Endothelial cell of umbilical vein (primary cell): Measurements from ENCODE around the gene RASAL2. TPM values are rescaled to one million over a fixed set of nuclear protein-coding genes. Genes with fewer than 3 reads are reported as not detected.

ENCODE experiments used
- BruUV-seq: library from RNA; stranded (reverse); fragments of 400-500 nt; replicated peaks from 2 replicates; lab custom pipeline; 2021; lab: Mats Ljungman, UMichigan
- CTCF ChIA-PET: fragments of 300-600, 350-600 bp; sonication (Branson Sonifier 250); formaldehyde crosslinking; loops from one replicate; lab custom pipeline; 2021; ENCODE audit warnings: antibody characterized with exemption, inconsistent platforms; lab: Charles Lee
- POLR2A ChIA-PET: fragments of 300-600, 350-600 bp; sonication (Branson Sonifier 250); formaldehyde crosslinking; loops from one replicate; lab custom pipeline; 2021; ENCODE audit warnings: antibody characterized with exemption, inconsistent platforms; lab: Charles Lee
- DNase-seq: peaks from one replicate; pipeline ENCODE4 v3.0.0-alpha.2; 2011; ENCODE audit warnings: low read depth, low spot score
- FAIRE-seq: peaks from 2 replicates; lab custom pipeline; 2011; peaks lifted over from hg19 to GRCh38; lab: Jason Lieb, UNC
- H2AFZ ChIP-seq: 2 replicates; pipeline ENCODE4 v1.6.0; 2012; ENCODE audit warnings: low read depth, low read length, control low read depth, inconsistent platforms
- H3K27ac ChIP-seq: 2 replicates; pipeline ENCODE4 v1.5.1; 2011; ENCODE audit warnings: low read depth, mild to moderate bottlenecking, control low read depth, low read length, moderate library complexity; ENCODE audit not compliant: insufficient read depth
- H3K27me3 ChIP-seq, 2 experiments: 2 replicates each; pipeline versions ENCODE4 v1.6.0 to v1.6.1; 2011; ENCODE audit warnings: low read length in 2 of 2, mixed read lengths in 1 of 2; ENCODE audit not compliant: control insufficient read depth in 2 of 2, insufficient read depth in 2 of 2
- H3K36me3 ChIP-seq, 2 experiments: 2 replicates in 1 of 2; 3 replicates in 1 of 2; pipeline ENCODE4 v1.5.1; 2011; ENCODE audit warnings: low read length in 2 of 2, mild to moderate bottlenecking in 1 of 2, moderate library complexity in 1 of 2; ENCODE audit not compliant: control insufficient read depth in 2 of 2, insufficient read depth in 2 of 2; ENCODE audit errors: extremely low read depth in 1 of 2
- H3K4me1 ChIP-seq: 3 replicates; pipeline ENCODE4 v1.5.1; 2011; ENCODE audit warnings: mild to moderate bottlenecking, low read length; ENCODE audit not compliant: control insufficient read depth, insufficient read depth; ENCODE audit errors: extremely low read depth
- H3K4me2 ChIP-seq: 2 replicates; pipeline ENCODE4 v1.6.1; 2011; ENCODE audit warnings: low read length, control low read depth, mixed read lengths; ENCODE audit not compliant: insufficient read depth
- H3K4me3 ChIP-seq, 3 experiments: fragments of 200-600 bp in 1 of 3; sonication (generic), shearing (Covaris generic) in 1 of 3; replicated peaks in 1 of 3; 2 replicates each; pipeline ENCODE4 v1.5.1; 2011 to 2016; ENCODE audit warnings: control low read depth in 3 of 3, low read length in 3 of 3, mild to moderate bottlenecking in 2 of 3, inconsistent platforms in 1 of 3, low read depth in 1 of 3, moderate library complexity in 1 of 3; ENCODE audit not compliant: insufficient read depth in 1 of 3
- H3K79me2 ChIP-seq: 2 replicates; pipeline ENCODE4 v1.6.0; 2012; ENCODE audit warnings: low read length, inconsistent platforms; ENCODE audit not compliant: control insufficient read depth, insufficient read depth
- H3K9ac ChIP-seq: replicated peaks from 2 replicates; pipeline ENCODE3; 2011; ENCODE audit warnings: low read length, control low read depth; ENCODE audit not compliant: insufficient read depth; ENCODE audit errors: extremely low read depth
- H3K9me1 ChIP-seq: replicated peaks from 3 replicates; pipeline ENCODE4 v1.6.0; 2011; ENCODE audit warnings: mild to moderate bottlenecking, low read length; ENCODE audit not compliant: control insufficient read depth, insufficient read depth; ENCODE audit errors: extremely low read depth
- H3K9me3 ChIP-seq: replicated peaks from 2 replicates; pipeline ENCODE4 v1.5.1; 2012; ENCODE audit warnings: low read length, inconsistent platforms; ENCODE audit not compliant: control insufficient read depth, insufficient read depth
- H4K20me1 ChIP-seq: replicated peaks from 2 replicates; pipeline ENCODE3; 2011; ENCODE audit warnings: mild to moderate bottlenecking, low read length; ENCODE audit not compliant: control insufficient read depth, insufficient read depth; ENCODE audit errors: extremely low read depth
- CTCF ChIP-seq, 2 donors: IDR thresholded peaks; 1 replicate in 1 of 2; 2 replicates in 1 of 2; pipeline ENCODE4 v1.5.1; 2011; ENCODE audit warnings: low read length in 2 of 2, mild to moderate bottlenecking in 2 of 2, moderate library complexity in 2 of 2, control low read depth in 1 of 2, inconsistent platforms in 1 of 2, low read depth in 1 of 2; ENCODE audit not compliant: insufficient read depth in 1 of 2; ENCODE audit errors: extremely low read depth in 1 of 2
- EZH2 ChIP-seq: IDR thresholded peaks from 2 replicates; pipeline ENCODE4 v1.6.1; 2012; ENCODE audit warnings: borderline replicate concordance, low read depth, mild to moderate bottlenecking, moderate library complexity, low read length, inconsistent platforms; ENCODE audit not compliant: severe bottlenecking
- FOS ChIP-seq: IDR thresholded peaks from 2 replicates; pipeline ENCODE4 v1.6.1; 2011; ENCODE audit warnings: mild to moderate bottlenecking, low read length, moderate library complexity, borderline replicate concordance; ENCODE audit not compliant: insufficient read depth
- GATA2 ChIP-seq: IDR thresholded peaks from 2 replicates; pipeline ENCODE4 v1.7.0; 2011; ENCODE audit warnings: low read depth, mild to moderate bottlenecking, moderate library complexity, mixed read lengths, low read length; ENCODE audit not compliant: insufficient read length, insufficient read depth
- JUN ChIP-seq: IDR thresholded peaks from 2 replicates; pipeline ENCODE4 v1.6.1; 2011; ENCODE audit warnings: borderline replicate concordance, low read depth; ENCODE audit not compliant: insufficient read length, insufficient read depth
- MAX ChIP-seq: IDR thresholded peaks from 2 replicates; pipeline ENCODE4 v1.6.1; 2011; ENCODE audit not compliant: insufficient read depth, insufficient read length
- MYC ChIP-seq: IDR thresholded peaks from one replicate; pipeline ENCODE4 v1.6.1; 2011; ENCODE audit warnings: mild to moderate bottlenecking, low read depth, low read length
- POLR2A ChIP-seq: IDR thresholded peaks from 2 replicates; pipeline ENCODE4 v1.6.1; 2012; ENCODE audit warnings: low read depth, mild to moderate bottlenecking, control low read depth, low read length
- POLR2AphosphoS5 ChIP-seq: IDR thresholded peaks from 2 replicates; pipeline ENCODE4 v1.6.1; 2012; ENCODE audit warnings: low read depth, mild to moderate bottlenecking, control low read depth, low read length, moderate library complexity; ENCODE audit not compliant: insufficient read depth
- dilution Hi-C: fragments of 300-500 bp; cut with MboI; formaldehyde crosslinking; loops from one replicate; pipeline ENCODE4 v1.15.0; 2019; ENCODE audit warnings: low sequenced_read_pairs; ENCODE audit not compliant: extremely low pct_ligation_motif_present
- intact Hi-C: fragments of 100-400 bp; cut with micrococcal nuclease; formaldehyde crosslinking; loops from one replicate; pipeline ENCODE4 v1.10.0; 2022
- polyA plus RNA-seq, 4 experiments: library from polyadenylated mRNA; depleted of rRNA in 3 of 4; stranded (reverse) in 3 of 4; unstranded in 1 of 4; fragments of >200 nt; gene quantifications; 2 replicates each; pipeline versions ENCODE4 v1.2.1 to v1.2.3, GENCODE V29; 2011 to 2012; ENCODE audit warnings: missing spikeins in 1 of 4
- total RNA-seq: library from RNA; stranded (reverse); gene quantifications from 2 replicates; pipeline ENCODE4 v1.2.3, GENCODE V29; 2021

The RASAL2 gene
- total and polyA plus RNA-seq, 2 donors (not counting 3 experiments of a cell fraction or from before 2014, with no cell fraction given), result 12.5 to 15.5 TPM

GRCh38 chr1:178086294-178086693 lies 7.6 kb upstream of the RASAL2 start:
- FAIRE-seq (no peak), DNase-seq (no peak)
- H3K4me1 ChIP-seq, result no peaks in the 10 kb centered on the region
- H2AFZ ChIP-seq, result no peak overlapping the region
- intact Hi-C loops, result no loop called here
- CTCF ChIA-PET, result interaction anchor here (1.9 kb wide), 1 partner anchor 54 kb away, joined by 6 read pairs; no protein-coding TSS in a partner anchor
- no peaks in the 10 kb centered on the region for H3K9me3 ChIP-seq
- dilution Hi-C loops, result no loop called here
- H3K9ac ChIP-seq, result no peak overlapping the region
- H4K20me1 ChIP-seq, result no peaks in the 10 kb centered on the region
- POLR2A ChIA-PET, result interaction anchor here (0.7 kb wide), 1 partner anchor 8 kb away, joined by 4 read pairs; the partner anchor contains the start of gene RASAL2
- H3K4me3 ChIP-seq, result no peak overlapping the region
- no peak overlapping the region for H3K4me2 ChIP-seq
- TF ChIP-seq POLR2AphosphoS5, result no peak
- TF ChIP-seq MAX, result no peak
- TF ChIP-seq CTCF (IDR thresholded peaks at IDR 0.05; ENCODE audit: extremely low read depth in 1 of 2, insufficient read depth in 1 of 2, low read depth in 1 of 2, low read length in 2 of 2), result no peak
- TF ChIP-seq FOS, result no peak
- no peak for TF ChIP-seq JUN
- no peak for TF ChIP-seq GATA2
- TF ChIP-seq POLR2A, result no peak
- no peak for TF ChIP-seq EZH2
- no peak for TF ChIP-seq MYC
- H3K9me1 ChIP-seq, result no peaks in the 10 kb centered on the region
- no peak overlapping the region for H3K27ac ChIP-seq
- no peaks in the 10 kb centered on the region for H3K27me3 ChIP-seq
- H3K36me3 ChIP-seq, result no peaks in the 10 kb centered on the region
- H3K79me2 ChIP-seq, result no peaks in the 10 kb centered on the region
- BruUV-seq, result no TSS peak
